Glomerular endothelial cell (primary cell): Measurements from ENCODE around the gene DSP. TPM values are rescaled to one million over a fixed set of nuclear protein-coding genes. Genes with fewer than 3 reads are reported as not detected.

ENCODE experiments used
- DNase-seq: peaks from one replicate; pipeline ENCODE4 v3.0.0-alpha.2; 2011; ENCODE audit warnings: low read depth, low spot score; ENCODE audit errors: extremely low read depth
- total RNA-seq: library from RNA; depleted of rRNA; stranded (reverse); fragments of >200 nt; gene quantifications from 2 replicates; pipeline ENCODE4 v1.2.3, GENCODE V29; 2015

The DSP gene
- total RNA-seq, 1 donor from 2014 or later, result 75.0 TPM

DNA sequence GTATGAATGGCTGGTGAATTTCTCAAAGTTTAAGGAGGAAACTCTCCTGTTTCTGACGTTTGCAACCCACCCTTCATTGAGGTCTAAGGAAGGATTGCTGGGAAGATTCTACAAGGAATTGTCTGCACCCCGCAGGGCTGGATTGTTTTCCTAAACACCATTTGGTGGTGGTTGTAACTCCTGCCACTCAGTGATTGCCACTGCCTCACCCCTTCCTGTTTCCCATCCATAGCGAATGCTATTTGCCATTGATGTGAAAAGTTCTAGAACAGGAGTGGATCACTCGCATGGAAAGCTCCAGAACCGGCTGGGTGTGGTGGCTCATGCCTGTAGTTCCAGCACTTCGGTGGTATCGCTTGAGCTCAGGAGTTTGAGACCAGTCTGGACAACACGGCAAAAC, 8.7 kb upstream of the DSP start:
- DNase-seq, result no peak

DNA sequence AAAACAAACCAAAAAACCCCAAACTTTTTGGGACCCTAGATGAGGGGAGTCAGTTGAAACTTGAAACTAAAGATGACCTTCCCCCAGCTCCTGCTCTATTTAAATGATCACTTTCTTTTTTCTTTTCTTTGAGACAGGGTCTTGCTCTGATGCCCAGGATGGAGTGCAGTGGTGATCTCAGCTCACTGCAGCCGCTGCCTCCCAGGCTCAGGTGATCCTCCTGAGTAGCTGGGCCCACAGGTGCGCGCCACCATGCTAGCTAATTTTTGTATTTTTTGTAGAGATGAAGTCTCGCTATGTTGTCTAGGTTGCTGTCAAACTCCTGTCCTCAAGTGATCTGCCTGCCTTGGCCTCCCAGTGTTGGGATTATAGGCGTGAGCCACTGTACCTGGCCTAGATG, 7.3 kb upstream of the DSP start:
- DNase-seq, result no peak

DNA sequence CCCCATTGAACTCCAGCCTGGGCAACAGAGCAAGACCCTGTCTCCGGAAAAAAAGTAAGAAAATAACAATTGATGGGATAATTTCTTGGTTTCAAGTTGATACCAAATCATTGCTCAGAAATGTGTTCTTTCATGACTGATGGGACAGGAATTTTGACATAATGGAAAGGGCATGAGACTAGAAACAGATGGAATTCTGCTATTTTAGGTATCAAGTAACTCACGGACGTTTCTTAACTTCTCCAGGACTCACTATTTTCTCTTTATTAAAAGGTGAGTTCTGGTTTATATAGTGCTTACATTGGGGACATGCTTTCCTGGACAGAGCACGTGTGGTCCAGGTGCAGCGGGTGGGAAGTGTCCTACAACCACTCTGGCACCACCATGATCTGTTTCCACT, 6.0 kb upstream of the DSP start:
- no peak for DNase-seq

DNA sequence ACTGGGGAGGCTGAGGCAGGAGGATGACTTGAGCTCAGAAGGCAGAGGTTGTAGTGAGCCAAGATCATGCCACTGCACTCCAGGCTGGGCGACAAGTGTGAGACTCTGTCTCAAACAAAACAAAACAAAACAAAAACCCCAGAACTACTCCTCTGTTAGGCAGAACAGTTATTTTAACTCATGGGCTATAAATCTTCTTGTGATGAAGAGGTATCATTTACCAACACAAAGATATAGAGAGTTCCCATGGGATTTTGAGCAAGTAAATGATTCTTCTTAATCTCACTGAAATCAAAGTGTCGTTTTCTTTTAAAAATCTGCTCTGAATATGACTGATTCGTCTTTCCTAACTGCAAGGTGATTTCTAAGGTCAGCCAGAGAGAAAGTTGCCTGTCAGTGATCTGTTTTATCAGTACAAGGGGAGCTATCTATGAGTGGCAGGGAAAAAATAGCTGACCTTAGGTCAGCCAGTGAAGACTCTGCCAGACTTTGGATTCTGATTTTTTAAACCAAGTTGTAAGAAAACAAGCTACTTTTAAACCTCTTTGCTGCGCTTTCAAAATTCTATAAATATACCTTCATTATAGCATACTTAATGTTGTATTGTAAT, 3.8 kb upstream of the DSP start:
- no peak for DNase-seq

- no peak for DNase-seq
Measured at GRCh38 chr6:7538484-7538883, 3.0 kb upstream of the DSP start.

- no peak for DNase-seq
Measured at GRCh38 chr6:7540595-7540994, 876 bp upstream of the DSP start.

DNA sequence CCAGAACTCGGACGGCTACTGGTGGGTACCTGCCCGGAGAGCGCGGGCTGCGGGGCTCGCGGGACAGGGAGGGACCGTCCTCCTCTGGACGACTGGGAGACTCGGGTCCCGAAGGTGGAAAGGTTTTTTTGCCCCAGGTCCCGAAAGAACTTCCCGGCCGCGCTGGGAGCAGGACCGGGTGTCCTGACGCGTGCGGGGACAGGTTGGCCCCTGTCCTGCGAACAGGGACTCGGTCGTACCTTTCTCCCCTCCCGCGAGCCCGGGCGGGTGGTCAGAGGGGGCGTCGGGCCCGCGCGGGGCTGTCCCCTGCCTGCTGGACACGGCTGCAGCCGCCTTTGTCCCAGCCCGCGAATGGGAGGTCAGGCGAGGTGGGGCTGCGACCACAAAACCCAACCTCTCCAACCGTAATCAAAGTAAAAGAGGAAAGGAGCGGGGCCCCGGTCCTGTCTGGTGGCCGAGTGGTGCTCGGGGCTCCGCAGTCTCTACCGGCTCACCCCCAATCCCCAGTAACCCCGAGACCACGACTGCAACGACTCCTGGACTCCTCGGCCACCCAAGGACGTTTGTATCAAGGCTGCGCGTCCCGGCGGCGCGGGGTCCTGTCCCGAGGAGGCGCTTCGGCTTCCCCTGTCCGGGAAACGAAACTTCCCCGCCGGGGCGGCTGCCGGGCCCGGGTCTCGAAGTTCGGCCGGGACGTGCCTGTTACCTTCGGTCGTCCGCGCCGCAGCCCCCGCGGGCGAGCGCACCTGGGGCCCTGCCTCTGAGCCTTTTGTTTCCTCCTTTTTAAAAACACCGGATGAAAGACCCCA, 798 bp downstream of the DSP start:
- no peak for DNase-seq

- DNase-seq, result no peak
Measured at GRCh38 chr6:7542874-7543624, 1.6 kb downstream of the DSP start.

- no peak for DNase-seq
Measured at GRCh38 chr6:7543789-7544424, 2.4 kb downstream of the DSP start.

GRCh38 chr6:7544597-7544996, 3.1 kb downstream of the DSP start:
- no peak for DNase-seq

DNA sequence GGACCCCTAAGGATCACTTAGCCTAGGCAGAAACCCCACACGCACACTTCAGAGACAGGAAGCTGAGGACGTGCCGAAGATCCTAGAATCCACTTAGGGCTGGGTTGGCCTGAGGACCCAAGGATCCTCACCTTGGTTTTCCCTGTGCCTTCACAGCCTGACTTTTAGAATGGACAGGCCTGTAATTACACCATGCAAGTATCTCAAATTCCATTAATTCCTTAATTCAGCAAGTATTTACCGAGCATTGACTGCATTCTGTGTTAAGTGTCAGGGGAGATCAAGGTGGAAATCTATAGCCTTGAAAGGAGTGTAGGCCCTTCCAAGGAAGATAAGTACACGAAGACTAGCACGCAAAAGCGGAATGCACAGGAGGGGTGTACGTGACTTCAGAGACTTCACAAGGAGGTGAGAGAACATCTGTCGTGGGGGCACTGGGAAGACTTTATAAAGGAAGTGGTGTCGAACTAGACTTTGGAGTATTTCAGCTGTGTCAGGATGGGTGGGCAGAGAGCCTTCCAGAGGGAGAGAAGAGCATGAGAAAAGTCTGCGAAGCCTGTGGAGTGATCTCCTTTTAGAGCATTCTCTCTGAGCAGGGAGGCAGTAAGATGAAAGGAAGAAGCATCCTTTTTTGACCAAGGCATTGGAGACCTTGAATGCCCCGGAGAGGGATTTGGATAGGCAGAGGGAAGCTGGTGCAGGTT, 4.0 kb downstream of the DSP start:
- DNase-seq, result no peak

GRCh38 chr6:7546020-7546369, 4.5 kb downstream of the DSP start:
- DNase-seq, result no peak

GRCh38 chr6:7546383-7546782, 4.9 kb downstream of the DSP start:
- no peak for DNase-seq

GRCh38 chr6:7546896-7547295, 5.4 kb downstream of the DSP start:
- DNase-seq, result no peak

DNA sequence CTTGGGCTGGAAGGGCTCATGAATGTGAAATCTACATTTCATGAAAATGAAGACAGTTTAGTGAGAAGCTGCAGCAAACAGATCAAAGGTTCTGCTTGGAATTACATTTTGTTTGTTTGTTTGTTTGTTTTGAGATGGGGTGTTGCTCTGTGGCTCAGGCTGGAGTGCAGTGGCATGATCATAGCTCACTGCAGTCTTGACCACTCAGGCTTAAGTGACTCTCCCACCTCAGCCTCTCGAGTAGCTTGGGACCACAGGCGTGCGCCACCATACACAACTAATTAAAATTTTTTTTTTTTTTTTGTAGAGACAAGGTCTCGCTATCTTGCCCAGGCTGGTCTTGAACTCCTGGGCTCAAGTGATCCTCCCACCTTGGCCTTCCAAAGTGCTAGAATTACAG, 5.8 kb downstream of the DSP start:
- DNase-seq, result no peak

DNA sequence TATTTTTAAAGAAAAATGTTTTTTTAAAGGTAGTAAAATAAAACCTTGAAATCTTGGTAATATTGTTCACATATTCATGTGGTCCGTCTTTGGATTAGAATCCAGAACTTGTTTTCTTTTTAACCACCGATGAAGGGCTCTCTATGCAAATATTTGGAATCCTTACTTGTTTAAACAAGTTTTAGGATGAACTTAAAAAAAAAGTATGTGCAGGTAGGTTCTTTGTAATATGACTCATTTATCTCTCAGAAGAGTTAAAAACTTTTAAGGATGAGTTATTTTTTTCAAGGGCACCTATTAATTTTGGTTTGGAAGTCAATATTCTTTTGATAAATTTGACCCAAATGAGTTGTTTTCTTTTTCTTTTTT, 8.9 kb downstream of the DSP start:
- DNase-seq, result no peak

- no peak for DNase-seq
Measured at GRCh38 chr6:7554533-7555275, 13.2 kb downstream of the DSP start.

GRCh38 chr6:7555671-7556070, 14.2 kb downstream of the DSP start:
- no peak for DNase-seq

DNA sequence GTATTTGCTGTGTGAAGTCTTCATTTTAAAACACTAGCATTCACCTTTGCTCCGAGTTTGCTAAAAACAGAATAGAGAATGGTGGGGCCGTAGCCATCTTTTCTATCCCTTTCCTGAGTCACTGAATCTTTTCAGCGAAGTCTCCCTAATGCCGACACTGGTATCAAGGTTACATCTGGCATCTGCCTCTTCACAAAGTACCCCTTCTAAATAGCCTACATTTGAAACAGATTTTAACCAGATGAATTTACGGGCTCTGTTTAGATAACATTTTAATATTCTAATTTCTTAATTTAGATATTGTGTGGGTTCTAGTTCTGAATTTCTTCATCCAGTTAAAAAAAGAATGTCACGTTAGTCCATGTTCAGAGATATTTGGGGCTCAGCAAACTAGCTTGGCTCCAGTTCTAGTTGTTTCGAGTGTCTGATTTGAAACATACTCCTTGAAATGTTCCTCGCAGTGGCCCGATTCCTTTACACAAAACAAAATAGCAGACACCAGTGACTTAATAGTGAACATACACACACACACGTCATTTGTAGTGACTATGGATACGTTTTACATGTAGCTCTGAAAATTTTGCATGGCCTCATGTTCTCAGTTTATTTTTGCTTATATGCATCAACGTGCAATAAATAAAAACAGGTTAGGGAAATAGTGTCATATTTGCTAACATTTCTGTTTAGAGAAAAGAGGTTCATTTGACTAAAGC, 15.1 kb downstream of the DSP start:
- DNase-seq, result no peak

DNA sequence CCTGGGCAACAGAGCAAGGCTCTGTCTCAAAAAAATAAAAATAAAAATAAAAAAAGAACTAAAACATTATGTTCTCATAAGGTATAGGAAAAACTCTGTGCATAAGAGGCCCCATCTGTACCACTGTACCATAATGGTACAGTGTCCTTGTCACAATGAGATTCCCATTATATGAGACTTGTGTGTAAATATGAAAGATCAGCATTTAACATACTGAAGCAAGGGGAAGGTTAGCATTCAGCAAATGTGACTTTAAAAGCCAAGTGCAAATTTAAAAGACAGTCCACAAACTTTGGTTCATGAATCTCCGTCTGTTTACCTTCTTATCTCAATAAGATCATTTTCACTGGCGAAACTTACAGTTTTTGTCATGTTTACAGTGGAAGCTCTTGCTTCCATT, 16.2 kb downstream of the DSP start:
- DNase-seq, result no peak
